Astrocyte (in vitro differentiated cells and primary cell): ENCODE data around the gene DOCK7.

Source experiments
- EZH2 ChIP-seq: IDR thresholded peaks from 2 replicates; pipeline ENCODE4 v1.6.1; 2012; ENCODE audit warnings: mild to moderate bottlenecking, low read length, inconsistent platforms; ENCODE audit not compliant: insufficient read depth
- TF ChIP-seq, protein P1 (sequence below): IDR thresholded peaks from 2 replicates; pipeline ENCODE4 v1.5.1; 2011; ENCODE audit warnings: low read depth, mild to moderate bottlenecking, inconsistent platforms, low read length, moderate library complexity; ENCODE audit not compliant: insufficient read depth

- TF ChIP-seq, protein P1, sequence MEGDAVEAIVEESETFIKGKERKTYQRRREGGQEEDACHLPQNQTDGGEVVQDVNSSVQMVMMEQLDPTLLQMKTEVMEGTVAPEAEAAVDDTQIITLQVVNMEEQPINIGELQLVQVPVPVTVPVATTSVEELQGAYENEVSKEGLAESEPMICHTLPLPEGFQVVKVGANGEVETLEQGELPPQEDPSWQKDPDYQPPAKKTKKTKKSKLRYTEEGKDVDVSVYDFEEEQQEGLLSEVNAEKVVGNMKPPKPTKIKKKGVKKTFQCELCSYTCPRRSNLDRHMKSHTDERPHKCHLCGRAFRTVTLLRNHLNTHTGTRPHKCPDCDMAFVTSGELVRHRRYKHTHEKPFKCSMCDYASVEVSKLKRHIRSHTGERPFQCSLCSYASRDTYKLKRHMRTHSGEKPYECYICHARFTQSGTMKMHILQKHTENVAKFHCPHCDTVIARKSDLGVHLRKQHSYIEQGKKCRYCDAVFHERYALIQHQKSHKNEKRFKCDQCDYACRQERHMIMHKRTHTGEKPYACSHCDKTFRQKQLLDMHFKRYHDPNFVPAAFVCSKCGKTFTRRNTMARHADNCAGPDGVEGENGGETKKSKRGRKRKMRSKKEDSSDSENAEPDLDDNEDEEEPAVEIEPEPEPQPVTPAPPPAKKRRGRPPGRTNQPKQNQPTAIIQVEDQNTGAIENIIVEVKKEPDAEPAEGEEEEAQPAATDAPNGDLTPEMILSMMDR: no peak
- no peak for TF ChIP-seq EZH2
Measured at GRCh38 chr1:62727656-62728407, 39.6 kb upstream of the DOCK7 start.
